Keratinocyte (primary cell): Measurements from ENCODE around the gene GATAD2B.

ENCODE experiments used
- EZH2 ChIP-seq: IDR thresholded peaks from one replicate; pipeline ENCODE4 v1.6.1; 2012; ENCODE audit warnings: inconsistent platforms, mild to moderate bottlenecking, low read length, moderate library complexity
- TF ChIP-seq, protein P1 (sequence below), 3 experiments: IDR thresholded peaks in 1 of 3; conservative IDR thresholded peaks in 1 of 3; optimal IDR thresholded peaks in 1 of 3; 2 replicates in 2 of 3; 3 replicates in 1 of 3; pipeline versions ENCODE3 to v1.5.1; 2011; ENCODE audit warnings: low read length in 3 of 3, mild to moderate bottlenecking in 3 of 3, moderate library complexity in 2 of 3, control low read depth in 1 of 3, inconsistent platforms in 1 of 3; ENCODE audit not compliant: insufficient read depth in 2 of 3; ENCODE audit errors: extremely low read depth in 1 of 3

- TF ChIP-seq, protein P1, sequence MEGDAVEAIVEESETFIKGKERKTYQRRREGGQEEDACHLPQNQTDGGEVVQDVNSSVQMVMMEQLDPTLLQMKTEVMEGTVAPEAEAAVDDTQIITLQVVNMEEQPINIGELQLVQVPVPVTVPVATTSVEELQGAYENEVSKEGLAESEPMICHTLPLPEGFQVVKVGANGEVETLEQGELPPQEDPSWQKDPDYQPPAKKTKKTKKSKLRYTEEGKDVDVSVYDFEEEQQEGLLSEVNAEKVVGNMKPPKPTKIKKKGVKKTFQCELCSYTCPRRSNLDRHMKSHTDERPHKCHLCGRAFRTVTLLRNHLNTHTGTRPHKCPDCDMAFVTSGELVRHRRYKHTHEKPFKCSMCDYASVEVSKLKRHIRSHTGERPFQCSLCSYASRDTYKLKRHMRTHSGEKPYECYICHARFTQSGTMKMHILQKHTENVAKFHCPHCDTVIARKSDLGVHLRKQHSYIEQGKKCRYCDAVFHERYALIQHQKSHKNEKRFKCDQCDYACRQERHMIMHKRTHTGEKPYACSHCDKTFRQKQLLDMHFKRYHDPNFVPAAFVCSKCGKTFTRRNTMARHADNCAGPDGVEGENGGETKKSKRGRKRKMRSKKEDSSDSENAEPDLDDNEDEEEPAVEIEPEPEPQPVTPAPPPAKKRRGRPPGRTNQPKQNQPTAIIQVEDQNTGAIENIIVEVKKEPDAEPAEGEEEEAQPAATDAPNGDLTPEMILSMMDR (optimal IDR thresholded peaks at IDR 0.05 in 1 of 3, IDR thresholded peaks at IDR 0.05 in 1 of 3, conservative IDR thresholded peaks at IDR 0.05 in 1 of 3; ENCODE audit: extremely low read depth in 1 of 3, insufficient read depth in 2 of 3, low read length in 3 of 3) = no peak
- no peak for TF ChIP-seq EZH2
Measured at GRCh38 chr1:153872331-153872730, 50.4 kb downstream of the GATAD2B start.
